Left kidney (tissue), 2 donors: ENCODE results near the gene C2orf49. TPM values are rescaled to one million over a fixed set of nuclear protein-coding genes. Genes with fewer than 3 reads are reported as not detected.
A peak's percentile ranks its signal among the peaks of the same experiment; 100 is the strongest.

Experiments
- DNase-seq: peaks from one replicate; pipeline ENCODE4 v3.0.0-alpha.2; 2013
- polyA plus RNA-seq: library from polyadenylated mRNA; unstranded; fragments of 120-200 nt; gene quantifications from one replicate; pipeline ENCODE4 v1.2.1, GENCODE V29; 2013; ENCODE audit not compliant: insufficient read length

C2orf49 gene
- polyA plus RNA-seq, 1 donor, result 28.6 TPM

DNA sequence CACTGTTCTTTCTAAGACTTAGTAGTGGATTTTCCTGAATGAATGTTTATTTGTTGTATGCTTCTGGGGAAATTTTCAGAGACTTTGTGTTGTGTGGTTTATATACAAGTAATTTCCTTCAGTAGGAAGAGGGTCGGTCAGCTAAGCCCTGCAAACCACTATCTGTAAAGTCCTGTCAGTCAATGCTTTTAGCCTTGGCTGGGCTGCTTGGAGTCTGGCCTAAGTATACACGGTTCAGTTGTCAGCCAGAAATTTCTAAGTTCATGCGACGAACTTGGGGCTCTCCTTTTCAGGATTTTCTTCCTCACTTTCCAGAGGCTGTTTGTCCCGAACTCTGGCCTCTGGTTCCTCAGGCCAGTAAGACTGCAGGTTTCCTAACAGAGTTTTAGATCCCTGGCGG is 21.3 kb downstream of the C2orf49 start:
- no peak for DNase-seq

- no peak for DNase-seq
These were observed 24.0 kb downstream of the C2orf49 start for GRCh38 chr2:105361102-105361889.

DNA sequence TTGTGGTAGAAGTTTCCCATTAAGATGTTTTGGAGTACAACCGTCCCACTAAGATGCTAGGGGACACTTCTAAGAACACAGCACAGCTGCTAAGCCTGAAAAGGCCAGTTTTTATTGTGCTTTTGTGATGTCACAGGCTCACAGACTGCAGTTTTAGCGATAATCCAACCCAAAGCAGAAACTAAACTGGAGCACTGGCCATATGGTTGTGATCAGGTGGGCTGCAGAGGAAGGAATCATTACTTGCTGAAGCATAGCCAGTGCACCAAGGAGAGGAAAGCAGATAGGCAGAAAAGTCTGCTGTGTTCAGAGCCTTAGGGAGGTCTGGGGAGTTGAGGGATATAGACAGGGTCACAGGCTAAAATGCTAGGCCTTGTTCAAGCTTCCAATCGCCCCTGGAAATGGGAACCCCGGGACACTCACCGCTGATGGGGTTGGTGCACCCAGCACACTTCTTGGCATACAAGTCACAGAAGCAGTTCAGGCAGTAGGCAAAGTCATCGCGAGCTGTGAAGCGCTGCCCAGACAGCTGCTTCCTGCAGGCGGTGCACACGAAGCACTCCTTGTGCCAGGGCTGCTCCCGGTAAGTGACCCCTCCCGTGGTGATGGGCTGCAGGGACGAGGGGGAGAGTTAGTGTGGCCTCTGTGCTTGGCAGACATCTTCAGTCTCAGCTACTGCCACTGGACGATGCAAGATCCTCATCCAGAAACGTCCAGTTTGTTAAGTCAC is 25.7 kb downstream of the C2orf49 start:
- DNase-seq, result no peak

GRCh38 chr2:105364436-105365139 is 27.2 kb downstream of the C2orf49 start:
- DNase-seq, result no peak

DNA sequence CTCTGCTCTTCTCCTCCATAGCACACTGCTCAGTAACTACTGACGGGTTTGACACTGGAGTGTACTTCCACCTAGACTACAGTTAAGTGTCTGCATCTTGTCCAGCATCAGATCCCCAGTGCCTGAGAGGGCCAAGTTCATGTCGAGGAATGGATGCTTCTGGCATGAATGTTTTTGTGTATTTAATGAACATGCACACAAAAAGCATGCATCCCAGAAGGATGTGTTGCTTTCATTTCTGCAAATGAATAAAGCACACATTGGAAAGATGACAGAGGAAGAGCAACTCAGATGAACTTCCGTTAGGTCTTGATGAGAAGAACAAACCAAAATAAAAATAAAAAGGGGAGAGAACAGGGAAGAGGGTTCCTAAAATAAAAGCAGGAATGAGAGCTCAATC is 27.9 kb downstream of the C2orf49 start:
- DNase-seq, result no peak

DNA sequence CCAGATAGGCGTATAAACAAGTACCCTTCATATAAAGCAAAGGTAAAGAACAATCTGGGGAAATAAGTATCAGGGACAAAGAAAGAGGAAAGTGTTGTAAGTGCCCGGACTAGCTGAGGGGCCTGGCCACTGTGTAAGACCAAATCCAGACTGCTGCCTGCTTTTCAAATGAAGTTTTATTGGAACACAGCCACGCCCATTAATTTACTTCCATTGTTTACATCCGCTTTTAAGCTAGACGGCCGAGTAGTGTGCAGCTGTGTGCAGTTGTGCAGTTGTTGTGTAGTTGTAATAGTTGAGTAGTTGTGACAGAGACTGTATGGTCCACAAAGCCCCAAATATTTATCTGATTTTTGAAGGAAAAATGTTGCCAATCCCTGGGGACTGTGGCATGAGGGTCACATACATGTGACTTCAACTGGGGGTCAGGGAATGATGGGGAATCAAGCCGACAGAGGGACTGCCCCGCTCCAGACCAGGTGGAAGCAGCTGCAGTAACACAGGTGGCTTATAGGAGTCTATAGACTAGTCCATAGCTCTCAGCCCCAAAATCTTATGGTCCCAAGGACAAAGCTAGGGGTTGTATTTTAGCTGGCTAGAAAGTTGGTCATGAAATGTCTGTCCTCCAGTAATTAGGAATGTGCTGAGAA is 31.5 kb downstream of the C2orf49 start:
- no peak for DNase-seq

GRCh38 chr2:105369777-105370690 is 32.7 kb downstream of the C2orf49 start:
- peak; percentile 84 for DNase-seq

- no peak for DNase-seq
These were observed 33.8 kb downstream of the C2orf49 start for GRCh38 chr2:105371156-105371555.

GRCh38 chr2:105371810-105372209 is 34.5 kb downstream of the C2orf49 start:
- no peak for DNase-seq

DNA sequence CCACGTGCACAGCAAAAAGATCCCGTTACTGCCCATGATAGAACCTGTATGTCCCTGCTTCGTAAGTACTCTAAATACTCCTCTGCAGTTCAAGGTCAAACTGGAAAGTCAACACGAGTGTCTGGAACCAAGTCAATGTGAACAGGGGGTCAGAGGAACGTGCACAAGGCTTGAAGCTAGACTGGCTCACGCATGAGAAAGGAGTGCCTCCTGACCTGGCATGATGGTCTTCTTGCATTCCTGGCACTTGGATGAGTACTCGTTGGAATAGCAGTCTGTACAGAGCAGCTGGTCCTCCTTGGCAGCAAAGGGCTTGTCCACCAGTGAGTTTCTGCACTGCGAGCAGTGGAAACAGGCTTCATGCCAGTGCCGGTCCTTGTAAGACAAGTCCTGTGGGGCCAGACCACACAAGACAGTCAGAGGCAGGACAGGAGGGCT is 36.0 kb downstream of the C2orf49 start:
- DNase-seq, result no peak

DNA sequence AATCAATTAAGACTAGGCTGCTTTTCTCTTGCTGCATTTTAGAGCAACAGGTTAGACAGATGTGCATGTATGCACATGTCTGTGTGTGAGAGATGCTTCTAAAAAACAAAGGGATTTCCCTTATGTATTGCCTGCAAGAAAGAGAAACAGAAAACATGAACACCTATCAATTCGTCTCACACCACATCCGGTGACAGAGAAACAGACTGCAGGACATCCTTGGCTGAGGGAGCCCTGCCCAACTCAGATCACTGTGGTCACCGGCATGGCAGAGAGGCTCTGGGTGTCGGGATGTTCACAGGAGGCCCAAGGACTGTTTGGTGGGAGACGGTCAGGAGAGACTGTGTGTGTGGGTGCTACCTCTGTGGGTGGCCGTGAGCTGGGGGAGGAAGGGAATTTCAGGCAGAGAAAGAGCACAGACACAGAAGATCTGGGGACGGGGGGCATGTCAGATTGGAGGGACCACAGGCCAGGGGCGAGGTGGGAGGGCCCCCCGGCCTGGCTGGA is 36.6 kb downstream of the C2orf49 start:
- DNase-seq, result no peak

DNA sequence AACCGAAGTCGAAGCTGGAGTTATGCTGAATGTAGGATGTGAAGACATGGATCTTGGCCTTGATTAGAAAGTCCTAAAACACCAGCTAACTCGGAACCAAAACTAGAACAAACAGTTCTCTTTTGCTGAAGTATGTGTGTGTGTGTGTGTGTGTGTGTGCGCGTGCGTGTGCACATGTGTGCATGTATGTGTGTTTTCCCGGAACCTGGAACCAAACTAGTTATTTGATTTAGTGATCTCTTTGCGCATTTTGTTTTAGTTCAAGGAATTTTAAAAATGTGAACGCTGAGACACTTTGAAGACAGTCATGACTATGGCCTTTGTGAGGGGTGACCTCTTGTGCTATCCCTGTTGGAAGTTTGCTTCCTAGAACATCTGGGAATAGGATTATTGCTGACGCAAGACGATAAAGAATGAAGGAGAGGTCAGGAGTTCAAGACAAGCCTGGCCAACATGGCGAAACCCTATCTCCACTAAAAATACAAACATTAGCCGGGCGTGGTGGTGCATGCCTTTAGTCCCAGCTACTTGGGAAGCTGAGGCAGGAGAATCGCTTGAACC is 37.7 kb downstream of the C2orf49 start:
- DNase-seq, result no peak

DNA sequence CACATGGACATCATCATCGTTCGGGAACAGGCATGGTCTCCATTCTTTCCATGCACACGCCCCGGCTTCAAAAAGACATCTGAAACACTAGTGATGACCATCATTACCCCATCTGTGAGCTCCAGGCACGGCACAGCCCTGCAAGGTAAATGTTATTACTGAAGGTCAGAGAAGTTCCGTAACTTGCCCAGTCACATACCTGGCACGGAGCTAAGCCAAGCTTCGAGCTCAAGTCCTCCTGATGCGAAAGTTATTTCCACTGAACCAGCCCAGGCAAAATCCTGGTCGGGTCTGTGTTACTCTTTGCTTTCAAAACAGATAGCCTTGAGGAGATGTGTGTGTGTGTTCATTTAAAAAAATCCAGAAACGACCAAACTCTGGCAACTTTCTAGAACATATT is 38.7 kb downstream of the C2orf49 start:
- no peak for DNase-seq

GRCh38 chr2:105376789-105377240 is 39.5 kb downstream of the C2orf49 start:
- DNase-seq, result no peak

DNA sequence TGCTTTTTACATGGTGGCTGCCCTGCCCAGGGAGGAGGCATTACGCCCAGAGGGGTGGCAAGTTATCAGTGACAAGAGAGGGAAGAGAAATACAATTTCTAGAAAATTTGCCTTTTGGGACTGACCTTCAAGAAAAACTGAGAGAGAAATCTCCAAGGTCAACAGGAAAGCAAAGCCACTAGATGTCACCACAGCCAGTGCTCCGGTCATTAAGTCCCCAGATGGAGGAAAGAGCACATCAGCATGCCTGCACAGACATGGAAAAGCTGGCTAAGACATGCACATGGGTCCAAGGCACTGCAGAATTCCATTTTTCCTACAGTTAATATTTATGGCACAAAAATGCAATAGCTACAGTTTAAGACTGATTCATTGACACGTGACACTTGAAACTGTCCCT is 40.5 kb downstream of the C2orf49 start:
- DNase-seq, result peak; percentile 22

DNA sequence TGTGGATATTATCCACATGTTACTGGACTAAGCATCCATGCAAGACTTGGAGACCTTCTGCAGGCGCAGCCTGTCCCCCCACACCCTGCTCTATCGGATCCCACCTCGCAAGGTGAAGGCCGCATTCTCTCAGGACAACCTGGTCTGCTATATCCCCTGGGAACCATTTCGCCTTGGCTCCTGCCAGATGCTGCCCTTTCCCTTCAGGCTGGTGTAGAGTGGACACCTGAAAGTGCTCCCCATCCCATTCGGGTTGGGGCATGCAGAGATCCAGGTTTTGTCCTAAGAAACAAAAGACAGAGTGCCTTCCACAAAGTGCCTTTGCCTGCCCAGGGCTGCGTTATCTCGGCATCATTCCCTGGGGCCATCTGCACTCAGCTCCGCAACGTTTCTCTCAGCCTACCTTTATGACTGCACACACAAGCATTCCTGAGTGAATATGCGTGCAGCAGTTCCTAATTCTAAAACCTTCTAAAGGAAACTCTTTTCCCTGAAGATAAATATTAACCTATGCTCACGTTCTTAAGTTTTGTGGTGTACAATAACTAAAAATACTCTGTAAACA is 41.0 kb downstream of the C2orf49 start:
- no peak for DNase-seq

- no peak for DNase-seq
These were observed 41.6 kb downstream of the C2orf49 start for GRCh38 chr2:105378921-105379383.

DNA sequence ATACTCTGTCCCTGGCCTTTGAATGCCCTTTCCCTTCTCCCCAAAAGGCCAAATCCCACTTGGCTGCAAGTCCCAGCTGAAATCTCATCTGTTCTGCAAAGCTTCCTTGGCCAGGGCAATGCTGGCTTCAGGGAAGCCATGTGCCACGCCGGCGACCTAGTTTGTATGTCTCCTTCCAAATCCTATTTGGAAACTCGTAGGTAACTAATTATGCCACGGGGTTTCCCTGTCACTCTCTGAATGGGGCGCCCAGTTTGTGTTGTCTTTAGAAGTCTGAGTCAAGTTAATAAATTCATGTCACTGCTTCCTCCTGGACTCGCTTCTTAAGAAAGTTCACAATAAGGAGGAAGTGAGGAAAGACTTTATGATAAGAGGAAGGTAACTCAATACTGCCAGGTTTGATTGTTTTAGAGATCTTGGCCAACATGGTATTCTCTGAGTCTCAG is 42.4 kb downstream of the C2orf49 start:
- DNase-seq, result no peak

- no peak for DNase-seq
These were observed 43.2 kb downstream of the C2orf49 start for GRCh38 chr2:105380432-105381100.
